Activated B cell treated with CpG ODN at 0.5 μM for 24 hours (primary cell): ENCODE measurements around the gene AGAP1. TPM values are rescaled to one million over a fixed set of nuclear protein-coding genes. Genes with fewer than 3 reads are reported as not detected.

Experiments used
- ATAC-seq: fragments of 200-7000 bp; cut with Tn5 transposase; one replicate; pipeline ENCODE4 v1.10.0; 2021; ENCODE audit warnings: low read depth, mild to moderate bottlenecking, moderate library complexity
- CTCF ChIA-PET: fragments of 350-600 bp; sonication (Branson Sonifier 250); formaldehyde crosslinking; loops from one replicate; lab custom pipeline; 2021; ENCODE audit warnings: antibody characterized with exemption; lab: Charles Lee
- POLR2A ChIA-PET: fragments of 350-600 bp; sonication (Branson Sonifier 250); formaldehyde crosslinking; loops from one replicate; lab custom pipeline; 2021; ENCODE audit warnings: antibody characterized with exemption; lab: Charles Lee
- DNase-seq: peaks from one replicate; pipeline ENCODE4 v3.0.0; 2022
- H3K27ac Mint-ChIP-seq: one replicate; pipeline ENCODE4 v1.8.0; 2020; ENCODE audit warnings: mixed read lengths
- H3K27me3 Mint-ChIP-seq: one replicate; pipeline ENCODE4 v1.8.0; 2021; ENCODE audit warnings: mixed read lengths
- H3K36me3 Mint-ChIP-seq: one replicate; pipeline ENCODE4 v1.8.0; 2021; ENCODE audit warnings: low read depth, mixed read lengths
- H3K4me1 Mint-ChIP-seq: one replicate; pipeline ENCODE4 v1.8.0; 2021; ENCODE audit warnings: mixed read lengths
- H3K4me3 Mint-ChIP-seq: one replicate; pipeline ENCODE4 v1.8.0; 2020; ENCODE audit warnings: mild to moderate bottlenecking, mixed read lengths
- H3K9me3 Mint-ChIP-seq: one replicate; pipeline ENCODE4 v1.8.0; 2020; ENCODE audit warnings: mixed read lengths
- CTCF ChIP-seq: fragments of 200-600 bp; IDR thresholded peaks from one replicate; pipeline ENCODE4 v1.8.0; 2022; ENCODE audit warnings: antibody characterized with exemption, mild to moderate bottlenecking
- intact Hi-C: fragments of 100-400 bp; cut with micrococcal nuclease; formaldehyde crosslinking; loops from one replicate; pipeline ENCODE4 v1.15.1; 2024
- total RNA-seq: library from RNA; stranded (reverse); gene quantifications from 2 replicates; pipeline ENCODE4 v1.2.3, GENCODE V29; 2022

The AGAP1 gene
- total RNA-seq, 1 donor from 2014 or later, result not detected

- CTCF ChIA-PET, result no interaction called here
- POLR2A ChIA-PET, result no interaction called here
- Mint-ChIP-seq H3K4me1 (no peaks in the 10 kb centered on the region), H3K4me3 (no peak overlapping the region), H3K36me3 (no peaks in the 10 kb centered on the region), H3K9me3 (no peaks in the 10 kb centered on the region), H3K27ac (no peak overlapping the region), H3K27me3 (no peaks in the 10 kb centered on the region)
- ATAC-seq (no peak), DNase-seq (no peak)
- no peak for TF ChIP-seq CTCF
- intact Hi-C loops, result no loop called here
Measured at GRCh38 chr2:236008006-236008405, 514.2 kb downstream of the AGAP1 start.

GRCh38 chr2:236008857-236009256, 515.0 kb downstream of the AGAP1 start:
- no peak for ATAC-seq

GRCh38 chr2:236010920-236011685, 517.3 kb downstream of the AGAP1 start:
- CTCF ChIA-PET, result no interaction called here

More at GRCh38 chr2:236008857-236009256, 515.0 kb downstream of the AGAP1 start:
- H3K36me3 Mint-ChIP-seq, result no peaks in the 10 kb centered on the region
- no peaks in the 10 kb centered on the region for H3K27me3 Mint-ChIP-seq
- ChIA-PET CTCF (no interaction called here), POLR2A (no interaction called here)
- H3K4me1 Mint-ChIP-seq, result no peaks in the 10 kb centered on the region
- DNase-seq, result no peak
- no peaks in the 10 kb centered on the region for H3K9me3 Mint-ChIP-seq
- no peak for TF ChIP-seq CTCF
- intact Hi-C loops, result no loop called here
- H3K27ac Mint-ChIP-seq, result no peak overlapping the region
- H3K4me3 Mint-ChIP-seq, result no peak overlapping the region

GRCh38 chr2:236012155-236012554, 518.3 kb downstream of the AGAP1 start:
- intact Hi-C loops, result no loop called here

More at GRCh38 chr2:236010920-236011685, 517.3 kb downstream of the AGAP1 start:
- H3K27me3 Mint-ChIP-seq, result peaks cover 6% of the 10 kb centered on the region
- no peaks in the 10 kb centered on the region for H3K9me3 Mint-ChIP-seq
- no peak for ATAC-seq
- intact Hi-C loops, result no loop called here
- no peak for TF ChIP-seq CTCF
- POLR2A ChIA-PET, result no interaction called here
- H3K27ac Mint-ChIP-seq, result no peak overlapping the region
- no peak overlapping the region for H3K4me3 Mint-ChIP-seq
- no peak for DNase-seq
- no peaks in the 10 kb centered on the region for H3K4me1 Mint-ChIP-seq
- no peaks in the 10 kb centered on the region for H3K36me3 Mint-ChIP-seq

More at GRCh38 chr2:236012155-236012554, 518.3 kb downstream of the AGAP1 start:
- H3K4me3 Mint-ChIP-seq, result no peak overlapping the region
- no peaks in the 10 kb centered on the region for H3K9me3 Mint-ChIP-seq
- H3K27ac Mint-ChIP-seq, result no peak overlapping the region
- peaks cover 6% of the 10 kb centered on the region for H3K27me3 Mint-ChIP-seq
- POLR2A ChIA-PET, result no interaction called here
- CTCF ChIA-PET, result no interaction called here
- DNase-seq (no peak), ATAC-seq (no peak)
- no peaks in the 10 kb centered on the region for H3K4me1 Mint-ChIP-seq
- no peak for TF ChIP-seq CTCF
- no peaks in the 10 kb centered on the region for H3K36me3 Mint-ChIP-seq
